SK-N-SH (cell line): ENCODE results near the gene RNF130. TPM values are rescaled to one million over a fixed set of nuclear protein-coding genes. Genes with fewer than 3 reads are reported as not detected.
A peak's percentile ranks its signal among the peaks of the same experiment; 100 is the strongest.

Experiments
- CTCF ChIA-PET: fragments of 300-600, 350-600 bp; formaldehyde crosslinking; extraction: SDS; loops from one replicate; lab custom pipeline; 2021; lab: Yijun Ruan, JAX
- POLR2A ChIA-PET: fragments of 350-600 bp; sonication (Branson Sonifier 250); formaldehyde crosslinking; extraction: SDS; loops from one replicate; lab custom pipeline; 2020; ENCODE audit warnings: antibody characterized with exemption, inconsistent platforms; lab: Yijun Ruan, JAX
- DNase-seq: peaks from one replicate; pipeline ENCODE4 v3.0.0; 2012
- H2AFZ ChIP-seq: fragments of 200-600 bp; sonication (generic); 2 replicates; pipeline ENCODE4 v1.8.1; 2016; ENCODE audit warnings: antibody characterized with exemption, mild to moderate bottlenecking, low read depth
- H3F3A ChIP-seq: fragments of 200-600 bp; sonication (generic); replicated peaks from 2 replicates; pipeline ENCODE3; 2016; ENCODE audit warnings: antibody characterized with exemption, mild to moderate bottlenecking; ENCODE audit not compliant: insufficient read depth
- H3K27ac ChIP-seq, 2 experiments: fragments of 200-500 bp in 1 of 2; fragments of 200-600 bp in 1 of 2; sonication (Bioruptor generic) in 1 of 2; sonication (generic), shearing (Covaris generic) in 1 of 2; 2 replicates each; pipeline versions ENCODE4 v1.5.1 to v1.6.1; 2014 to 2016; ENCODE audit warnings: low read depth in 2 of 2, inconsistent platforms in 1 of 2, low read length in 1 of 2, mild to moderate bottlenecking in 1 of 2, mixed read lengths in 1 of 2
- H3K27me3 ChIP-seq: fragments of 200-600 bp; sonication (generic), shearing (Covaris generic); 2 replicates; pipeline ENCODE4 v1.6.1; 2016; ENCODE audit warnings: mixed run types; ENCODE audit not compliant: insufficient read depth
- H3K36me3 ChIP-seq, 2 experiments: fragments of 200-500 bp in 1 of 2; fragments of 200-600 bp in 1 of 2; sonication (Bioruptor generic) in 1 of 2; sonication (generic) in 1 of 2; replicated peaks in 1 of 2; 2 replicates each; pipeline versions ENCODE3 to v1.5.1; 2014 to 2016; ENCODE audit warnings: low read length in 1 of 2, mild to moderate bottlenecking in 1 of 2; ENCODE audit not compliant: insufficient read depth in 2 of 2, control insufficient read depth in 1 of 2
- H3K4me1 ChIP-seq, 2 experiments: fragments of 200-500 bp in 1 of 2; fragments of 200-600 bp in 1 of 2; sonication (Bioruptor generic) in 1 of 2; sonication (generic), shearing (Covaris generic) in 1 of 2; 2 replicates each; pipeline versions ENCODE4 v1.5.1 to v1.6.1; 2014 to 2016; ENCODE audit warnings: low read depth in 1 of 2, low read length in 1 of 2, mixed run types in 1 of 2; ENCODE audit not compliant: insufficient read depth in 2 of 2, control insufficient read depth in 1 of 2
- H3K4me2 ChIP-seq: fragments of 200-600 bp; sonication (generic), shearing (Covaris generic); 2 replicates; pipeline ENCODE4 v1.6.1; 2017; ENCODE audit warnings: mixed run types
- H3K4me3 ChIP-seq, 2 experiments: fragments of 200-500 bp in 1 of 2; fragments of 200-600 bp in 1 of 2; sonication (Bioruptor generic) in 1 of 2; sonication (generic), shearing (Covaris generic) in 1 of 2; 2 replicates each; pipeline versions ENCODE4 v1.5.1 to v1.8.1; 2014 to 2016; ENCODE audit warnings: low read depth in 2 of 2, inconsistent platforms in 1 of 2, low read length in 1 of 2, mild to moderate bottlenecking in 1 of 2, mixed read lengths in 1 of 2, moderate library complexity in 1 of 2
- H3K79me2 ChIP-seq: fragments of 200-600 bp; sonication (generic); 2 replicates; pipeline ENCODE4 v1.8.1; 2017; ENCODE audit warnings: mild to moderate bottlenecking; ENCODE audit not compliant: insufficient read depth
- H3K9ac ChIP-seq: fragments of 200-600 bp; sonication (generic); 2 replicates; pipeline ENCODE4 v1.6.1; 2017; ENCODE audit warnings: mixed run types
- H3K9me2 ChIP-seq: fragments of 200-600 bp; sonication (generic); 2 replicates; pipeline ENCODE4 v1.6.1; 2017; ENCODE audit warnings: mixed run types
- H3K9me3 ChIP-seq: fragments of 200-600 bp; sonication (generic); 2 replicates; pipeline ENCODE4 v1.6.1; 2017; ENCODE audit warnings: mixed run types, mild to moderate bottlenecking, moderate library complexity
- H4K20me1 ChIP-seq: fragments of 200-600 bp; sonication (generic); 2 replicates; pipeline ENCODE4 v1.6.1; 2017; ENCODE audit warnings: mild to moderate bottlenecking, mixed run types; ENCODE audit not compliant: insufficient read depth
- CHD2 ChIP-seq: fragments of 150-350 bp; IDR thresholded peaks from 2 replicates; pipeline ENCODE4 v1.6.1; 2018; ENCODE audit warnings: low read length; ENCODE audit not compliant: partially characterized antibody
- ELF1 ChIP-seq: IDR thresholded peaks from 2 replicates; pipeline ENCODE4 v1.4.0; 2012
- EZH2phosphoT487 ChIP-seq: fragments of 200-600 bp; sonication (generic); IDR thresholded peaks from 2 replicates; pipeline ENCODE4 v1.6.1; 2017; ENCODE audit warnings: low read depth, mixed run types, mild to moderate bottlenecking, antibody characterized with exemption, moderate library complexity, borderline replicate concordance
- FOSL2 ChIP-seq: IDR thresholded peaks from 2 replicates; pipeline ENCODE4 v1.4.0; 2012; ENCODE audit warnings: low read depth, mild to moderate bottlenecking, moderate library complexity, borderline replicate concordance
- FOXJ3 ChIP-seq: sonication (generic); formaldehyde crosslinking; IDR thresholded peaks from 2 replicates; pipeline ENCODE4 v1.5.1; 2020; ENCODE audit warnings: mild to moderate bottlenecking, missing genetic modification reagents
- FOXM1 ChIP-seq: IDR thresholded peaks from 2 replicates; pipeline ENCODE4 v1.4.0; 2012; ENCODE audit warnings: low read depth, mild to moderate bottlenecking
- GABPA ChIP-seq: IDR thresholded peaks from 2 replicates; pipeline ENCODE4 v1.4.0; 2012; ENCODE audit warnings: low read depth, mild to moderate bottlenecking
- MEF2A ChIP-seq: IDR thresholded peaks from 2 replicates; pipeline ENCODE4 v1.4.0; 2012; ENCODE audit warnings: low read depth, borderline replicate concordance
- MXI1 ChIP-seq: IDR thresholded peaks from 2 replicates; pipeline ENCODE4 v1.6.1; 2012; ENCODE audit warnings: mild to moderate bottlenecking, low read depth, low read length, improper control_type of control experiment
- NFIC ChIP-seq: IDR thresholded peaks from 2 replicates; pipeline ENCODE4 v1.4.0; 2012; ENCODE audit warnings: borderline replicate concordance
- POLR2AphosphoS5 ChIP-seq: IDR thresholded peaks from 2 replicates; pipeline ENCODE4 v1.6.1; 2012; ENCODE audit warnings: low read depth, low read length
- RAD21 ChIP-seq: IDR thresholded peaks from 2 replicates; pipeline ENCODE4 v1.6.1; 2012; ENCODE audit warnings: mild to moderate bottlenecking, low read length
- RCOR1 ChIP-seq: fragments of 150-350 bp; IDR thresholded peaks from 2 replicates; pipeline ENCODE4 v1.6.1; 2017; ENCODE audit warnings: antibody characterized with exemption, low read length
- RXRA ChIP-seq: IDR thresholded peaks from 2 replicates; pipeline ENCODE4 v1.4.0; 2012; ENCODE audit warnings: low read depth, mild to moderate bottlenecking, borderline replicate concordance
- SIN3A ChIP-seq: IDR thresholded peaks from 2 replicates; pipeline ENCODE4 v1.6.1; 2012; ENCODE audit warnings: low read depth, mild to moderate bottlenecking, low read length, moderate library complexity, borderline replicate concordance
- SMC3 ChIP-seq: IDR thresholded peaks from 2 replicates; pipeline ENCODE4 v1.6.1; 2012; ENCODE audit warnings: low read depth, low read length, improper control_type of control experiment
- YY1 ChIP-seq: IDR thresholded peaks from 2 replicates; pipeline ENCODE4 v1.4.0; 2012; ENCODE audit warnings: low read depth, mild to moderate bottlenecking
- WGBS: methylation state at CpG from one replicate; pipeline ENCODE4 v1.1.6; 2017; ENCODE audit warnings: low lambda C conversion rate; 5-methylcytosine and 5-hydroxymethylcytosine counted together
- polyA plus RNA-seq, 3 experiments: library from polyadenylated mRNA; depleted of rRNA; stranded (reverse); fragments of >200 nt; gene quantifications; 2 replicates each; pipeline ENCODE4 v1.2.3, GENCODE V29; 2012
- small RNA-seq, 7 experiments: library from RNA; depleted of rRNA; stranded (forward); fragments of <200 nt; gene quantifications; one replicate each; pipeline ENCODE3, GENCODE V24; 2012
- TF ChIP-seq, protein P1 (sequence below): fragments of 150-350 bp; IDR thresholded peaks from 2 replicates; pipeline ENCODE4 v1.6.1; 2016; ENCODE audit warnings: mild to moderate bottlenecking, low read depth, low read length
- TF ChIP-seq, protein P2 (sequence below): IDR thresholded peaks from 2 replicates; pipeline ENCODE4; 2012

Gene RNF130
- polyA plus RNA-seq, 1 of the 3 experiments (the other 2 are of a cell fraction): 41.4 TPM

DNA sequence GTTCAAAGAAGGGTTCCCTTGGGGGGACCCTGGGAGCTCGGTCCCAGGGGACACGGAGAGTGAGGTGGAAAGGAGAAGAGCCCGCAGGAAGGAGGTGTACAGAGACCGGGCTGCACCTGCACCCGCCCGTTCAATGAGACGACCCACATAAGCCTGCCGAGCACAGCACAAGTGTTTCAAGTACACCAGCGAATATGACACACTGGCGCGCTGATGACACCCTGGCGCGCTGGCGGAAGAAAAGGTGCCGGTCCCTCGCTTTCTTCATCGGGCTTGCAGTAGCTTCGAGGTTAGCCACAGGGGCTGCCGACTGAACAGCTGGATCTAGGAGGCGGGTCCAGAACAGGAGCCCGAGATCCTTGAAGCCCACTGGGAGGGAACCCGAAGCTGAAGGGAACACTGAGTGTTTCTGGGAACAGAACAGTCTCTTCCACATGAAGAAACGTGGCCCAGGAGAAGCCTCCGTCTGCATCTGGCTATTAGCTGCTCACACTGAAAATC is 165.2 kb downstream of the RNF130 start:
- Histone ChIP-seq H3K9me2 (no peaks in the 10 kb centered on the region), H3K27ac (no peak overlapping the region), H3K4me2 (peak overlapping the region; percentile 98), H3K27me3 (no peaks in the 10 kb centered on the region), H3K79me2 (peaks cover 46% of the 10 kb centered on the region), H3K9ac (peak overlapping the region; percentile 68; the same call in 1 of the 2 replicates), H2AFZ (no peak overlapping the region), H3K4me3 (peak overlapping the region; percentile 56 to 76), H3K36me3 (peaks cover 26 to 30% of the 10 kb centered on the region in 2 experiments), H3K9me3 (no peaks in the 10 kb centered on the region), H3K4me1 (peaks cover 0 to 9% of the 10 kb centered on the region in 2 experiments; a peak in 2 of 4 replicates), H4K20me1 (peaks cover 16% of the 10 kb centered on the region; the same call in 1 of the 2 replicates), H3F3A (no peaks in the 10 kb centered on the region)
- WGBS: 92% methylated on average over 23 of the region's 24 CpGs
- no peak for DNase-seq
- CTCF ChIA-PET: interaction anchor here (1.1 to 2.1 kb wide), 7 partner anchors 10 to 143 kb away, joined by 3 to 8 read pairs (median 5); no protein-coding TSS in a partner anchor
- TF ChIP-seq, protein P1, sequence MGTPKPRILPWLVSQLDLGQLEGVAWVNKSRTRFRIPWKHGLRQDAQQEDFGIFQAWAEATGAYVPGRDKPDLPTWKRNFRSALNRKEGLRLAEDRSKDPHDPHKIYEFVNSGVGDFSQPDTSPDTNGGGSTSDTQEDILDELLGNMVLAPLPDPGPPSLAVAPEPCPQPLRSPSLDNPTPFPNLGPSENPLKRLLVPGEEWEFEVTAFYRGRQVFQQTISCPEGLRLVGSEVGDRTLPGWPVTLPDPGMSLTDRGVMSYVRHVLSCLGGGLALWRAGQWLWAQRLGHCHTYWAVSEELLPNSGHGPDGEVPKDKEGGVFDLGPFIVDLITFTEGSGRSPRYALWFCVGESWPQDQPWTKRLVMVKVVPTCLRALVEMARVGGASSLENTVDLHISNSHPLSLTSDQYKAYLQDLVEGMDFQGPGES: no peak
- TF ChIP-seq SIN3A (no peak), FOXJ3 (CRISPR knock-in tag) (no peak), RCOR1 (no peak), NFIC (no peak), YY1 (no peak), MXI1 (no peak), ELF1 (no peak), GABPA (no peak), FOSL2 (no peak), CHD2 (no peak), RXRA (no peak), MEF2A (no peak), SMC3 (no peak)
- POLR2A ChIA-PET: no interaction called here

DNA sequence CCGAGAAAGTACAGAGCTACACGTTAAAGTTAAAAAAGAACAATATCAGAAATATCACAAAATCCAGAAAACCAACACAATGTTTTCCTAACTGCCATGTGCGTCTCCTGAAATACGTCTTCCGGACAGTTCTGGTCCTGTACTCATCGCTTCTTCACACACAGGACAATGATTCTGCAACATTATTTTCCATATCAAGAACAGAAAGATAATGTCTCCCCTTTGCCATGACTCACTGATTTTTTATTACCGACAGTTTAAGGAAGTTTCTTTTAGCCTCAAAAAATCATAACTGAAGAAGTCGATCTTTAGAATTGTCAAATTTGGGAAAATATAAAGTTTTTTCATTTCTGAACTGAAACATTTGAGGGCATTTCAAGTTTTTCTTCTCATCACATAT is 166.4 kb downstream of the RNF130 start:
- POLR2A ChIA-PET: no interaction called here
- peaks cover 16% of the 10 kb centered on the region; the same call in 1 of the 2 replicates for H4K20me1 ChIP-seq

More for the DNA sequence above, 166.4 kb downstream of the RNF130 start:
- Histone ChIP-seq H3K27me3 (no peaks in the 10 kb centered on the region), H2AFZ (no peak overlapping the region), H3K79me2 (peaks cover 53% of the 10 kb centered on the region), H3K9me3 (no peaks in the 10 kb centered on the region), H3K9ac (no peak overlapping the region), H3K27ac (no peak overlapping the region), H3K9me2 (no peaks in the 10 kb centered on the region), H3F3A (no peaks in the 10 kb centered on the region), H3K4me3 (no peak overlapping the region), H3K4me1 (peaks cover 0 to 9% of the 10 kb centered on the region in 2 experiments; a peak in 2 of 4 replicates), H3K4me2 (no peak overlapping the region), H3K36me3 (peaks cover 26 to 30% of the 10 kb centered on the region in 2 experiments)
- 96% methylated on average over 8 of the region's 8 CpGs for WGBS
- CTCF ChIA-PET: interaction anchor here (1.8 kb wide), 1 partner anchor 16 kb away, joined by 4 read pairs; no protein-coding TSS in a partner anchor
- DNase-seq: no peak
- no peak for TF ChIP-seq POLR2AphosphoS5
- TF ChIP-seq, protein P2, sequence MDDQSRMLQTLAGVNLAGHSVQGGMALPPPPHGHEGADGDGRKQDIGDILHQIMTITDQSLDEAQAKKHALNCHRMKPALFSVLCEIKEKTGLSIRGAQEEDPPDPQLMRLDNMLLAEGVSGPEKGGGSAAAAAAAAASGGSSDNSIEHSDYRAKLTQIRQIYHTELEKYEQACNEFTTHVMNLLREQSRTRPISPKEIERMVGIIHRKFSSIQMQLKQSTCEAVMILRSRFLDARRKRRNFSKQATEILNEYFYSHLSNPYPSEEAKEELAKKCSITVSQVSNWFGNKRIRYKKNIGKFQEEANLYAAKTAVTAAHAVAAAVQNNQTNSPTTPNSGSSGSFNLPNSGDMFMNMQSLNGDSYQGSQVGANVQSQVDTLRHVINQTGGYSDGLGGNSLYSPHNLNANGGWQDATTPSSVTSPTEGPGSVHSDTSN: no peak
- TF ChIP-seq FOXM1: no peak
- TF ChIP-seq RAD21: no peak
- no peak for TF ChIP-seq FOXJ3 (CRISPR knock-in tag)
- TF ChIP-seq EZH2phosphoT487: no peak
- TF ChIP-seq NFIC: no peak

Small RNA genes lying within 50 kb of the gene (small RNA-seq; reads per million reads assigned to genes)
- 9.5 to 808 (median 502) reads per million in 7 experiments for gene MIR340

Other genes starting within 250 kb of the RNF130 start
- 32.8 and 34.9 TPM in 2 replicates for gene MRNIP, start 212.9 kb downstream of the RNF130 start, polyA plus RNA-seq (2012; rRNA removed)
- 75.6 and 76.1 TPM in 2 replicates for gene TBC1D9B, start 163.9 kb downstream of the RNF130 start, polyA plus RNA-seq (2012; rRNA removed)
- not detected in 2 replicates for gene RASGEF1C, start 137.5 kb upstream of the RNF130 start, polyA plus RNA-seq (2012; rRNA removed)
- gene MAPK9, start 220.3 kb upstream of the RNF130 start, polyA plus RNA-seq (2012; rRNA removed): 23.9 and 26.2 TPM in 2 replicates